ENCODE data around the gene ZNF423.

DNA sequence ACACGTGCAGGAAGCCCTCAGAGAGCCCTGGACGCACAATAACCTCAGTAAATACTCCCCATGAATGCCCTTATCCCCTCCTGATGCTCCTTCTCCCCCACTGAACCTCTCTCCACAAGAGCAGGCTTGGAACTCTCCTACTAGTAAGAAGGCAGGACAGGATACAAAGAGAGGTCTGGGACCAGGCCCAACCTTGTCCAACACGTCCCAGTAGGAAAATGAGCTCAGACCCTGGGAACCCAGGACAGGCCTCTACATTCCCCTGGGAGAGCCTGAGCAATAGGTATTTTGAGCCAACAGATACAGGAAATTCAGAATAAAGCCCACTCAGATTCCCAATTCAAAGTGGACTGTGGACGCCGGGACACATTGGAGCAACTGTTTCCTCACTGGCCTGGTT, 19.2 kb downstream of the ZNF423 start:
- TF ChIP-seq, protein P1, sequence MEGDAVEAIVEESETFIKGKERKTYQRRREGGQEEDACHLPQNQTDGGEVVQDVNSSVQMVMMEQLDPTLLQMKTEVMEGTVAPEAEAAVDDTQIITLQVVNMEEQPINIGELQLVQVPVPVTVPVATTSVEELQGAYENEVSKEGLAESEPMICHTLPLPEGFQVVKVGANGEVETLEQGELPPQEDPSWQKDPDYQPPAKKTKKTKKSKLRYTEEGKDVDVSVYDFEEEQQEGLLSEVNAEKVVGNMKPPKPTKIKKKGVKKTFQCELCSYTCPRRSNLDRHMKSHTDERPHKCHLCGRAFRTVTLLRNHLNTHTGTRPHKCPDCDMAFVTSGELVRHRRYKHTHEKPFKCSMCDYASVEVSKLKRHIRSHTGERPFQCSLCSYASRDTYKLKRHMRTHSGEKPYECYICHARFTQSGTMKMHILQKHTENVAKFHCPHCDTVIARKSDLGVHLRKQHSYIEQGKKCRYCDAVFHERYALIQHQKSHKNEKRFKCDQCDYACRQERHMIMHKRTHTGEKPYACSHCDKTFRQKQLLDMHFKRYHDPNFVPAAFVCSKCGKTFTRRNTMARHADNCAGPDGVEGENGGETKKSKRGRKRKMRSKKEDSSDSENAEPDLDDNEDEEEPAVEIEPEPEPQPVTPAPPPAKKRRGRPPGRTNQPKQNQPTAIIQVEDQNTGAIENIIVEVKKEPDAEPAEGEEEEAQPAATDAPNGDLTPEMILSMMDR (IDR thresholded peaks at IDR 0.05; ENCODE audit: low read length), result no peak
- no peak for TF ChIP-seq EZH2 (IDR thresholded peaks at IDR 0.05; ENCODE audit: borderline replicate concordance, low read length)
